Activated gamma-delta T cell treated with Interleukin-2 at 50 U/mL for 16 hours (primary cell): ENCODE measurements around the gene ITPRID1.
"Not testable (repeated sequence)": the region's sequence is repeated elsewhere in the genome, so short reads cannot be mapped to it uniquely, and the experiment has no call there.

Experiments
- DNase-seq: peaks from one replicate; pipeline ENCODE4 v3.0.0-alpha.2; 2020

The ITPRID1 gene

DNA sequence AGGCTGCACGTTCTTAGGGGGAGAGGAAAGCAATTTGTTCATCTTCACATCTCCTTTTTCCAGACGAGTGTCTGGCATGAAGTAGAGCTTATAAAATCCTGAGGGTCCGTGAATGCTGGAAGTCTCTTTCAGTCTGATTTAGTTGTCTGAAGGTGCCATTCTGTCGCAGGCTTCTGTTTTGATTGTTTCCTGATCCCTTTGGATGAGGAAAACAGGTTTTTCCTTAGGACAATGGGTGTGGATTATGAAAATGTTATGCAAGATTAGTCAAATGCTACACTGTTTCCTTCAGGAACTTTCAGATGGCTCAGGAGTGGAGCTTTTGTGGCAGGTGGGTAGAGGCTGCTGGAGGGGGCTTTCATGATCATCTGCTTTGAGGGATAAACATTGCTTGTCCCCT is at the start of gene ITPRID1:
ITPRID1 (plus strand) TSS at position 301 of the 400 bp plus-strand sequence. CDS start 38,935 bp downstream, outside the sequence.
- no peak for DNase-seq

DNA sequence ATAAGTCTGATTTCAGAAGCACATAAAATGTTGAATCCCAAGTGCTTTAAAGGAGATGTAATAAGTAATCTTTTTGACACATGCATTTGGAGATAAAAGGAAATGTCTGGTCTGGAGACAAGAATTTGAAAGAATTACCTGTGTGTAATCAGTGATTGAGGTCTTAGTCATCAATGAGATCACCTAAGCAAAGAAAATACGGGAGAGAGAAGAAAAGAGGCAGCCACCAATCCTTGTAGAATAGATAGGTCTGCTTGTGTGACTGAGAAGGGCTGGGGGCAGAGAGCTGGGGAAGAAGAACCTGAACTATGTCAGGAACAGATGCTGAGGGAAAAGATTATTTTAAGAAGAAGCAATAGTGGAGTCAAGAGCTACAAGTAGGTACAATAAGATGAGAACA is 49.3 kb upstream of the ITPRID1 start:
- DNase-seq, result no peak

DNA sequence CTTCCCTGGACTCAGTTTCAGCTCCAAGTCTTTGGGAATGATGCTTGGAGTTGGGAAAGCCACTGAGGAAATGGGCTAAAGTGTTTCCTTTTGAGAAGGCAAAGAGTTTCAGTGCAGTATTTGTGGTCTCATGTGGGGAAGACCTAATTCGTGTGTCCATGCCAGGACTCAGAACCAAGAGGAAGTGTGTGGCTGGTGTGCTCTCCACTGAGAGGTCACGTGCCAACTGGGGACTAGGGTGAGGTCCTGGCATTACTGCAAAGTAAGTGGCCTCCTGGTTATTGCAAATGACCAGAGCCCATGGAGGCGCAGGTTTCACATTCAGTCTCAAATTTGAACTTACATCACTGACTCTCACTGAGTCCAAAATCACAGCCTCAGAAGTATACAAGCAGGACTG is 48.6 kb upstream of the ITPRID1 start:
- no peak for DNase-seq

DNA sequence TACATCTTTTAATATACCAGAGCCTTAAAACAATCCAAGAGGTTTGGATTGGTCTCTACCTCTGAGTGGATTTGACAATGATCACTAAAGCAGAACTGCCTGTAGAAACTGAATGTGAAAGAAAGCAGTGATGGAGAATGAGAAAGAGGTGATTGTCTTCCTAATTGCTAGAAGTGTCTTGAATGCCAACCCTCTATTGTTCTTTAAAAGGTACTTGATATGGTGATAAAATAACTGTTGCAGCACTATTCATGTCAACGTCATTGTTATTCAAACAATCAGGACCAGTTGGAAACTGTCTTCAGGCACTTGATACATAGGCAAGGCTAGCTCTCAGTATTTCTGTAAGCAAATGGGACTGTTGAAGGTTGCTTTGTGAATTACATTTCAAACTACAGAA is 47.9 kb upstream of the ITPRID1 start:
- DNase-seq, result no peak

DNA sequence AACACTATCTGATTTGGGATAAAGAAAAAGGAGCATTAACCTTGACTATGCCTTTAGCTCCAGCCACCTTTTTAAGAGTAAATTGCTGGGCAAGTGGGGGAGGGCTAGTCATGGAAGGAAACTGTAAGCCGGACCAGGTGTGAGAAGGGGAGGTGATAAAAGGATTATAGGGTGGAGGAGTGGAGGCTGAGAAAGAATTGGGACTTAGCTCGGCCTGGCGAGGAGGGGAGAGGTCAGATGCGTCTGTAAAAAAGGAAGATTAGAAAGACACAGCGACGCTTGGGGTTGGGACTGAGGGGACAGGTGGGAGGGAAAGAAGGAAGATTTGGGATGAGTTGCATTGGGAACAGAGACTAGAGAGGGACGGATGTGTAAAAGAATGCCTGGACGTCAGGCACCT is 43.0 kb upstream of the ITPRID1 start:
- DNase-seq, result not testable (repeated sequence)

DNA sequence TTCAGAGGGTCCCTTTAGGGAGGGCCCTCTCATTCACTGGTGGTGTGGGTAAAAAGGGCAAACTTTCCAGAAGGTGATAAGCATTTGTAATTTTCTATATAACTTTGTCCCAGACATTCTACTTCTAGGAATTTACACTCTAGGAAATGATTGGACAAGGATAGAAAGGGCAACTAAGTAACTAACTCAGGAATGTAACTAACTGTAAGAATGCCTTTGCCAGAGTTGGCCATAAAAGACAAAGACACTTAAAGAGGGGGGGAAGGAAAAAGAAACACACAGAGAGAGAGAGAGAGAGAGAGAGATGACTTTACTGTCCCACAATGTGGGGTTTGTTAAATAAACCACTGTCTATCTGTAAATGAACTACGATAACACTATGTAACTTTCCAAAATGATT is 38.5 kb upstream of the ITPRID1 start:
- no peak for DNase-seq

DNA sequence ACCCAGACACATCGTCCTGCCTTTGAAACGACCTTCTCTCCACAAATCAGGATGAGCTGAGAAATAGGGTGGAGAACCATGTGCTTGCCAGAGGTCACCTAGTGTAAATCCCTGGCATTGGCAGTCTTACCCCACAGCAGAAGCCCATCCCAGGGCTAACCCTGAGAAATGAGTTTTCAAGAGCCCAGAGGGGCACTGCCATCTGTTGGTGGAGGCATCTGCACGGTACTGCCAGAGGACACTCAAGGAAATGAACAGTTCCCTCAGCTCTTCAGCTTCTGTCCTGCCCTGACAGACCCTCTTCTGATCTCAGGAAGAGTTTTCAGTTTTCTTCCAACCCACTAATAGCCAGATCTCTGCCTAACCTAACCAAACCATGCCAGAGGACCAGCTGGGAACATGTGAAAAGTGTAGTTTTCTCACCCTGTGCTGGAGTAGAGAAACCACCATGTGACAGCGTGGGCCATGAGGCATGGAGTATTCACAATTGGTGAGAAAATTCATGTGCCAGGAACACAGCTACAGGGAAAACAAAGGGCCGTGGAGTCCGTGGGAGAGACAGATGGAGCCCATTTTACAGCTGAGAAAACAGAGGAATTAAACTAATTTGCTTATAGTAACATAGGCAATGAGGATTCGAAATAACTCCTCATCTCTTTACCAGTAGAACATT is 37.7 kb upstream of the ITPRID1 start:
- DNase-seq, result no peak

DNA sequence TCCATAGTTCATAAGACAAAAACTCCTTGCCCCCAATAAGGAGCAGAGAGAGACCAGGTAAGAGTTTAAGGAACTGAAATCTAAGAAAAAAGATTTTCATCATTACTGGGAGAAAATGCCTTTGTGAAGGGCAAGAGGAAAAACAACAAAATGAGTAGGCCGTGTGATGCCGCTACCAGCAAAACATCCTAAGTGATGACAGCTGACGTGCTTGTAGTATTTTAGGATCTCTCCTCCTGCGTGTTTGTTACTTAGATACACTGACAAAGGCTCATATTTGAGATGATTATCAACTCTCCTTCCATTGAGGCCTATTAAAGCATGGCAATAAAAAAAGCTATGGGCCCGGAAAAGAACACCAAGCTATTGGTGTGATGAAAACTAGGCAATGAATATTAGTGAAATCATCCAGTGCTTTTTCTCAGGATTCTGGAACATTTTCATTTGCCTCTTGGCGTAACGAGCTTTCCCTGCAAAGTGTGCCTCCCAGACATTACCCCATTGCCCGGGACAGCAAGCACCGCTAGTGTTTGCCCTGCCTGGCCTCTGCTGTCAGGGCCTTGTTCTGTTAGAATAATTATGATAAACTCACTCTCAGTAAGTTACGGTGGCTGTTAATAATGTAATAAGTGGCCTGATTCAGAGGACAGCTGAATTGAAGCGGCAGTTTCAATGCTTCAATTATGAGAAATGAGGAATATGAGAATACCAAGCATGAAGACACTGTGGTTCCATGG is 36.8 kb upstream of the ITPRID1 start:
- no peak for DNase-seq

DNA sequence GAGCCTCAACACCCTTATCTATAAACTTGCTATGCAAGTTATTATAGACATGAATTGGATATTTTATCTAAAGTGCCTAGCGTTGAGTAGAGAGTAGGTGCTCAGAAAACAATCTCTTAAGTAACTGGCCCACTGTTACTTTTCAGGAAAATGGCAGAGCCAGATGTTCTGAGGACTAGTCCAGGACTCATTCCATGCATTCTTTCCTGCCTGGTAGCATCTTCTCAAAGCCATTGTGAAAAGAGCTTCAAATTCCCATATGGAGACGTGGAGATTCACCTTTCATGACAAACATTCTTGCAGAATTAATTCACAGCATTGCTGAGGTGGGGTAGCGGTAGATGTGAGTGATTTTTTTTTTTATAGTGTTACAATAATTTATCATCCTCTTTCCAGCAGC is 35.9 kb upstream of the ITPRID1 start:
- DNase-seq, result no peak

DNA sequence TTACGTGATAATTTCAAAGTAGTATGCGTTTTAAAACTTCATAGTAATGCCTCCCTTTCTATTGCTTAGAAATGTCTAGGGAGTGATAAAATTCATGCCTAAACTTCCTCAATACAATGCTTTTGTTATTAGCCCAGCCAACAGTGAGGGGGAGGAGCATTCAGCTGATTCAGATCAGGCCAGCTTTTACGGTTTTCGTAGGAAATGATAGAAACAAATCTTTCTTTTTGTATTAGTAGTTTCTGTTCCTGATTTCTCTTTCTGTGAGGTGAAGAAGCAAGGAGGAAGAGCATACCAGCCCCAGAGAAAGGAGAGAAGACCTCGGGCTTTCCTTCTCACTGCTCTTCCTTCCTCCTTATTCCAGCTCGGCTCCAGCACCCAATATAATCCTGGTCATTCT is 35.2 kb upstream of the ITPRID1 start:
- no peak for DNase-seq

DNA sequence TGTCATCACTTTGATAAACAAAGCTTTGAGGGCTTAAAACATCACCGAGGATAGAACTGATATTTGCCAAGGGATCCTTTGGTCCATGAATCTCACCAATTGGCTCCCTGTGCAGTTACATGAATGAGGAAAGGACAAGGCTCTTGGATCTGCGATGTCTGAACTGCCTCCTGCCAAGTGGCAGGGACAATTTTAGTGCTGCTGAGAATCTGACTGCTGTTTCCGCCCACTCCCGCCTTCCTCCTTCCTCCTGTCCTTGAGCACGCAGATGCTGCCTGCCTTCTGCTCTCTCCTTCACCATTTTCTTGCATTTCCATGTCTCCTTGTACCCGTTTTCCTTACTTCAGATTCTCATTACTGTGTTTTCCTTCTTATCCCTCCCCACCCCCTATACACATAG is 26.8 kb upstream of the ITPRID1 start:
- no peak for DNase-seq

DNA sequence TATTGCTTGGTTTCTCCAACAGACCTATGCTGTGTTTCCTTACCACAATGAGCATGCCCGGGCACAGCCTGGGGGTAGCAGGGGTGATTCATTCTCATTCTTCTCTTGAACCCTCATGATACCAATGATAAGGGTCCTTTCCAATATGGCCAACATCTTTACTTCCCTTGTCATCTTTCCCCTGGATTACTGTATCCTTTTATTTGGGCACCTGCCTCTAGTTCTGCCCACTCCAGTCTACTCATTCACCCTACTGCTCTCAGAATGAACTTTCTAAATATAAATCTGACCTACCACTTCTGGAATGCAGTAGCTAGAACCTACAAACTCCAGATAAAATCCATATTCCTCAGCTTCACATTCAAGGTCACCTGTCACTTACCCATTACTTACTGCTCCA is 26.4 kb upstream of the ITPRID1 start:
- no peak for DNase-seq

DNA sequence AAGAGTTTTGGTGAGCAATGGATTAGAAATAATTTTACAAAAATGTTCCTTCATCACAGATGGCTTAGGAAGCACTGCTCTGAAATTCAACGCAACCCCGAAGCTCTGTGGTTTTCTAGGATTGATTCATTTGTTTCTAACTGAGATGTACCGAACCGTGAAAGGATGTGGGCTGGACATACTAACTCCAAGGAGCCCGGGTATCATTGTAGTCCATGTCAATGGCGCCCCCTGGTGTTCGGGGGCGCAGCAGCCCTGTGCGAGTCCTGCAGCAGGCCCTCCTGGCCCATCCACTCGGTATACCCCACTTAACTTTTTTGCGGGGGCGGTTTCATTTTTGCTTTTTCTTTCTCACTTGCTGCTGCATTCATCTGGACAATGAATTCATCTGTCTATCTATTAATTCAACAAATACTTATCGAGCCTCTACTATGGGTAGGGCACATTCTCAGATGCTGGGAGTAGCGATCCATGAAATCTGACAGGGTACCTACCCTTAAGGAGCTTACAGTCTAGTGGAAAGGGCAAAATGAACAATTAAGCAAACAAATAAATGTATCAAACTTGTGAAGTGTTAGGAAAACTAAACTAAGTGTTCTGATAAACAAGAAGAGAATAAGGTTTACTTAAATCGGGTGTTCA is 25.2 kb upstream of the ITPRID1 start:
- DNase-seq, result no peak

DNA sequence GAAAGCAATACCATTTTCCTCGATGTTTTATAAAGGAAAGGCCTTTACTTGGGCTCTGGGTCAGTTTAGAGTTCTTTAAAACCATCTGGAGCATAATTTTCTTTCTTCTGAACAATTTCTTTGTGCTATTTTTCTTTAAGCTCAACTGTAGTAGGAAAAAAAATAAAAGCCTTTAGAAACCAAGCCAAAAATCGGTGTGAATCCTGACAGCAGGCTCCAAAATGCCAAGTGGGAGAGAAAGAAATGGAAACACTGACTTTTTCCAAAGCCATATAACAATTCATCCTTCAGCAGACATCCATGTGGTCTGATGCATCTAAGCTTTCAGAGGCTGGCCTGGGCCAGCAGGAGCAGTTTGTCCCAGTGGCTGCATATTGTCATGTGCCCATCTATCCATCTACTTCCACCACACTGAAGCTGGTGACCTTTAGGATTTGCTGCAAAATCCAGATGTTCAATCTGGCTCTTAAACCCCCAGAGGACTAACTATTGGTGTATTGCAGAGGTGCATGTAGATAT is 23.0 kb upstream of the ITPRID1 start:
- no peak for DNase-seq

DNA sequence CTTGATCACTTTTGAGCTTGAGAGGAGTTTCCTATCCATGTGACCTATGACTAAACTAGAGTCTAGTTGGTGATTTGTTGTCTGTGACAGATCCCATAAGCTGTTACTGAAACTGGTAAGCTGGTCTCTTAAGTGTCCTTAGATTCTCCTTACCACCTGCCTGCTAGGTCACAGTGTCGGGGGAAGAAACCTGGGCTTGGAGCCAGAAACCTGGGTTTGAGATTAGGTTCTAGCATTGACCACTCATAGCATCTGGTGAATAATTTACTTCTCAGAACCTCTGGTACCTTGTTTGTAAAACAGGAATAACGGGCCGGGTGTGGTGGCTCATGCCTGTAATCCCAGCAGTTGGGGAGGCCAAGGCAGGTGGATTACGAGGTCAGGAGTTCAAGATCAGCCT is 21.8 kb upstream of the ITPRID1 start:
- DNase-seq, result no peak

DNA sequence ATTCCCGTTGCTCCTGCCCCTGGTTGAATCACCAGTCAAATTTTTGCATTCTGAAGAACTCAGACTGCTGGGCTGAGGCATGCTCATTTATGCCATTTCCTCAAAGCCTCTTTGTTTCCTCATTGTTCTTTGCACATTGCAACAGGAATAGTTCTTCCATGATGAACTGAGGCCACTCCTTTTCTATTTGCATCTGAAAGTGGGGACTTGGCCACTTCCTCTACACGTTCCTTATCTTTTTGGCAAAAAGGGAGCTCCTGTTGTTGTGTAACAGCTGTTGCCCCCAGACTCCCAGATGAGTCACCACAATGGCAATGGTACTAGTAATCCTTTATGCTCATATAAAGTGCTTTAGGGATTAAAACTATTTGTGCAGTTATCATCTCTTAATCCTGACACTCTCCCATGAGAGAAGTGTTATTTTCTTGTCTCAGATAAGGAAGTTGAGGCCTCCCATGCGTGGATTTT is 20.1 kb upstream of the ITPRID1 start:
- DNase-seq, result no peak

DNA sequence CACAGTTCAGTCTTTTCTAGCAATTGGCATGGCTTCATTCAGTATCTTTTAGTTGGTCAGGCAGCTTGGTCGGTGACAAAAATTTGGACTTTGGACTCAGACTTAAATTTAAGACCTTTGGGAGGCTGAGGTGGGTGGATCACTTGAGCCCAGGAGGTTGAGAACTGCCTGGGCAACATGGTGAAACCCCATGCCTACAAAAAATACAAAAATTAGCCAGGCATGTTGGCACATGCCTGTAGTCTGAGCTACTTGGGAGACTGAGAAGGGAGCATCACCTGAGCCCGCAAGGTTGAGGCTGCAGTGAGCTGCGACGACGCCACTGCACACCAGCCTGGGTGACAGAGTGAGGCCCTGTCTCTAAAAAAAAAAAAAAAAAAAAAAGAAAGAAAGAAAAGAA is 19.5 kb upstream of the ITPRID1 start:
- DNase-seq, result no peak

DNA sequence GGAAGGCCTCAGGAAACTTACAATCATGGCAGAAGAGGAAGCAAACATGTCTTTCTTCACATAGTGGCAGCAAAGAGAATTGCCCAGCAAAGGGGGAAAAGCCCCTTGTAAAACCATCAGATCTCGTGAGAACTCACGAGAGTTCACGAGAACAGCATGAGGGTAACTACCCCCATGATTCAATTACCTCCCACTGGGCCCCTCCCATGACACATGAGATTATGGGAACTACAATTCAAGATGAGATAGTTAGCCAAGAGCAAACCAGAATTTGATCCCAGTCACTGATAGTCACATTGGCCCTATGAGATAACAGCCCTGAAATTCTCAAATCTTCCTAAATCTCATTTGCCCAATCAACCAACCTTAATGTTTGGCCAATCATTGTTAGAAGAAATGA is 18.2 kb upstream of the ITPRID1 start:
- DNase-seq, result no peak

DNA sequence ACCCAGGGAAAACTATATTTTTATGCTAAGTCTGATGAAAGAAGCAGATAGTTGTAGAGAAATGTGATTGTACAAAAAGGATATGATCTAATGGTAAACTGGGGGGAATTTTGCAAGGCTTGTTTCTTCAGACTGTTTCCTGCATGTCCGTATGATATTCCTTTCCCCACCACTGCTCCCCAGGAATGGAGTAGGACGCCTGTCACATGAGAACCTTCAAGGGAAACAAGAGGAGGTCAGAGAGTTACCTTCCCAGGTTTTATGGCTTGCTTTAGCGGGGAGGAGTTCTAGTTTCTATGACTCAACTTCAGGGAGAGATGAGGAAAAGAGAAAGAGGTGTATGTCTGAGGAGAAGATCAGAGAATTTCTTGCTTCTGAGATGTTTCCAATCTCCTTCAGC is 16.4 kb upstream of the ITPRID1 start:
- DNase-seq, result no peak

DNA sequence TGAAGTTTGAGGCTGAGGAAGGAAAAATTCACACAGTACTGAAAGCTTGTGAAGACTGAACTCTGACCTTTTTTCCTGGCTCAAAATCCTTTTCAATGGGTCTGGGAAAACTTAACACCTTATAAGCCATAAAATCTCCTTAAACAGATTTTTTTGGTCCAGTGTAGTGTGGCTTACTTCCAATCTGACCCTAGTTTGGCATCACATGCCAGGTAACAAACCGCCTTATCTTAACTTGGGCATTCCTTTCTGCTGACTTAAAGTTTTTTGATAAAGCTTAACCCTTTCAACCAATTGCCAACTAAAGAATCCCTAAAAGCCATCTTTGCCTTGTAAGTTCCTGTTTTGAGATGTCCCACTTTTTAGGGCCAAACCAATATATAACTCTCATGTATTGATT is 13.2 kb upstream of the ITPRID1 start:
- no peak for DNase-seq

DNA sequence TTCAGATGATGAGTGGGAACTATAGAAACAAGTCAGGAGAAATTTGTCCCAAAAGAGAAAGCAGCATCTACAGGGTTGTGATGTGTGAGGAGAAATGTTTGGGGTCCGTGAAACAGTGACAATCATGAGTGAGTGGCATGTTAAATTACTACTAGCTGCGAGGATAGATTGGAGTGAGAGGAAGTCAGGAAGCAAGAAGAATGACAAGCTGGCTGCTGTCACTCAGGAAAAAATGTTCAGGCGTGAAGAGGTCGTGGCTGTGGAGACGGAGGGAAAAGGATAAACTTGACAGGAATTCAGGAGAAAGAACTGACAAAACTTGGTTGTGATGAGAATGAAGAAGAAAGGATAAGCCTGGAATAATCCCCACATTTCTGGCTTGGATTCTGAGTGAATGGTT is 5.1 kb upstream of the ITPRID1 start:
- DNase-seq, result no peak

DNA sequence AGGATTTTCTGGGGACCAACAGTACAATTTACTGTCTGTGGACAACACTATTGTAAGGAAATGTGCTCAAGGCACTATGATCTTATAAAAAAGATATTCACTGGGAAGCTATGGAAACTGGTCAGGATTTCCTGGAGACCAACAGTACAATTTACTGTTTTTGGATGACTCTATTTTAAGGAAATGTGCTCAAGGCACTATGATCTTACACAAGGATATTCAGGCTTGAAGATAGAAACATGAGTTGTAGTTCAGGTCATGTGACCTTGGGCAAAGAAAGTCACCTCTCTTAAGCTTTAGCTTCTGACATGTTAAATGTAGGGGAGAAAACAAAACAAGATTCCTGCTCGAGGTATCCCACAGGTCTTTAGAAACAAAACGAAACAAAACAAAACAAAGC is 1.7 kb upstream of the ITPRID1 start:
- no peak for DNase-seq

DNA sequence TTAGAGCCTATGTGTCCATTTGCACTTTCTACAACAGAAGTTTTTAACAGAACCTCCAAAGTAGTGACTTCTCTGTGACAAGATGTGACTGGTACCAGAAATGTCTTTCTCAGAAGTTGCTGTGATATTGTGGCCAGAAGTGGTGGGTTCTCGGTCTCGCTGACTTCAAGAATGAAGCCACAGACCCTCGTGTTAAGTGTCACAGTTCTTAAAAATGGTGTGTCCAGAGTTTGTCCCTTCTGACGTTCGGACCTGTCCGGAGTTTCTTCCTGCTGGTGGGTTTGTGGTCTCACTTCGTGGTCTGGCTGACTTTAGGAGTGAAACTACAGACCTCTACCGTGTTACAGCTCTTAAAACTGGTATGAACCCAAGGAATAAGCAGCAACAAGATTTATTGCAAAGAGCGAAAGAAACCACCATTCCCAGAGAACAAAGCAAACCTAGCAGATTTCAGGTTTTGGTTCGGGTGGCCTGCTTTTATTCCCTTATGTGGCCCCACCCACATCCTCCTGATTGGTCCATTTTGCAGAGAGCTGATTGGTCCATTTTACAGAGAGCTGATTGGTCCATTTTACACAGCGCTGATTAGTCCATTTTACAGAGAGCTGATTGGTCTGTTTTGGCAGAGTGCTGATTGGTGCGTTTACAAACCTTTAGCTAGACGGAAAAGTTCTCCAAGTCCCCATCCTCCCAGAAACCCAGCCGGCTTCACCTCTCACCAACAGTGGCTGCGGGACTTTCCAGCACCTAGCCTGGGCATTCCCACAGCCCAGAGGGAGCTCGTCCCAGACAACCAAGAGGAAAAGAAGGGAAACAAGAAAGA is 3.0 kb downstream of the ITPRID1 start:
- DNase-seq, result no peak
